ENCODE data around the gene UBL4B.

The UBL4B gene

DNA sequence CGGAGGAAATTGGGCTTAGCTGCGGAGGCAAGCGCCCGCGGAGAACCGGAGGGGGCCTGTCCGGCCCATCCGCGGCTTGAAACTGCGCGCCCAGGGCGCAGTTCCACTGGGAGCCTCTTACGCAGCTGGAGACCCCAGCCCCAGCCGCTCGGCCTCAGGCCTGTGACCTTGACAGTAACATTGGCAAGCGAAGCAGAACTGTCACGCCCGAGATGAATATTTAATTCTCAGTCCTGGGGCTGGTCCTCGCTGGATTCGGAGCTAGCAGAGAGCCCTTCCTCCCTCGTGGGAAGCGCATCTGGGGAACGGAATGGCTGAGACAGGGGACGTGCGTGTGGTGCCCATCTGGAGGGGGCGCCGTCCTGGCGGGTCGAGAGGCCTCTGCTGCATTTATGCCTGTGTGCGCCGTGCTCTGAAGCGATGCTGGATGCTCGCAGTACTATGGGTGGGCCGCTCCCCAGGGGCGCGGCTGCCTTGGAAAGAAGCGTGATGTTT, 39.0 kb downstream of the UBL4B start:
- no peak for DNase-seq (ENCODE audit: low read depth in 2 of 3, low spot score in 2 of 3)

GRCh38 chr1:110152133-110152785, 40.0 kb downstream of the UBL4B start:
- DNase-seq (ENCODE audit: low read depth in 2 of 3, low spot score in 2 of 3), result no peak

DNA sequence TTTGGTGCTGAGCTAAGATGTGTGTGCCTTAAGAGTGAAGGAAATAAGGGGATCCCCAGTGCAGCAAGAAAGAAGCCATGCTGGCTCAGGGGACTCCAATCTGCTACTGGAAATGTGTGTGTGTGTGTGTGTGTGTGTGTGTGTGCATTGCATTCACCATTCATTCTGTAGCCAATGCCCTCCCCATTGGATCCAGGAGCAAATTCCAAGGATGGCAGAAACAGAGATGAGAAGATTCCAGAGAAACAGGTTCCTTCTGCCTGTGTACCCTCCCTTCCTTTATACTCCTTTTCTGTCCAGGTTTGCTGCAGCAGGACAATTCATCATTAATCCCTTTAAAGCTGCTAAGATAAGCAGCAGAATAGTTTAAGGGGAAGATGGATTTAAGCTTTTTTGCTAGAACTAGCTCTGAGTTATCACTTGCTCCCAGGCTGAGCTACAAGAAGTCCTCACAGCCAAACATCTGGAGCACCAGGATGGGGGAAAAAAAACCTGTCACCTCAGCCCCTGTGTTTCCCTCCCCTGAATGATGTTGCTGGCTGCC, 41.2 kb downstream of the UBL4B start:
- no peak for DNase-seq (ENCODE audit: low read depth in 2 of 3, low spot score in 2 of 3)

DNA sequence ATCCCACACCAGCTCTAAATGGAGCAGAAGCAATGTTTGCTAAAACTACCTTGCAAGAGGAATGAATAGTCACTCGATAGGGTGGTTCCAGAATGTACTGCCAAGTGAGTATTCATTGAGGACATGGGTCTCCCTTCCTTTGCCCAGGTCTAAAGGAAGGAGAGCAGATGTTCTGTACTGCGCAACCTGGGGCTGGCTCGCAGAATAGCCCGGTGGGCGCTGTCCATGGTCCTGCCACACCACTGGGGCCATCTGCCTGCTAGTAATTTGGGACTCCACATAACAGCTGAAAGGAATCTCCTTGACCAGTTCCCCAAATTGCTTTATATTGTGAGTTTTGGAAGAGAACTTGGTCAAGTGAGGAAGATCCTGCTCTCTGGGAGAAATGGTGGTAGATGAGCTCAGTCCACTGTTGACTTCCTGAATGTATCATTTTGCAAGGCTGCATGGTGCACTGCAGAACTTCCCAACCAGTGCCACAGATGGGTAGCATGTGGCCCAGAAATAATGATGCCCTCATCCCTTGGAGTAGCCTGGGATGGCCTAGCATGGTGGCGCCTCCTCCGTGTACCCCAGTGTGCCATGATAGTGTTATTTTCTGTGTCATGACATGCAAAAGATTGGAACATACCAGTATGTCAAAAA, 43.8 kb downstream of the UBL4B start:
- DNase-seq (ENCODE audit: low read depth in 2 of 3, low spot score in 2 of 3), result peak in 1 of 3 experiments; percentile 20

DNA sequence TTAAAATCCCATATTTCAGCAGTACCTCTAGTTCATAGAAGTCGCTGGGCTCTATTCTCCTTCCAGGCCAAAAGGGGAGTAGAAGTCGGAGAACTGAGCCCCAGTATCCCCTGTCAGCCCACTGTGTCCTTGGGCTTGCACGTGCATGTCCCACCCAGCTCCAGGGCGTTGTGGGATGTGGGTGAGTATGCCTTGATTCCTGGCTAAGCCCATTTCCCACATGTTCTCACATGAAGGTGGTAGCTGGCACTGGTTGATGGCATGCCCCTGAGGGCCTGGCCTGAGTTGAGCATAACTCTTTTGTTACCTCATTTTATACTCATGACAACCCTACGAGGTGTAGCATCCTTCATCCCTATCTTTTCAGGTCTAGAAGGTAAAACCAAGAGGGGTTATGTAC, 46.0 kb downstream of the UBL4B start:
- no peak for DNase-seq (ENCODE audit: low read depth in 2 of 3, low spot score in 2 of 3)

GRCh38 chr1:110159168-110159567, 46.9 kb downstream of the UBL4B start:
- DNase-seq (ENCODE audit: low read depth in 2 of 3, low spot score in 2 of 3), result no peak

GRCh38 chr1:110160538-110161100, 48.4 kb downstream of the UBL4B start:
- no peak for DNase-seq (ENCODE audit: low read depth in 2 of 3, low spot score in 2 of 3)

- DNase-seq (ENCODE audit: low read depth in 2 of 3, low spot score in 2 of 3), result no peak
Measured at GRCh38 chr1:110161165-110161564, 48.9 kb downstream of the UBL4B start.

GRCh38 chr1:110161849-110162248, 49.6 kb downstream of the UBL4B start:
- no peak for DNase-seq (ENCODE audit: low read depth in 2 of 3, low spot score in 2 of 3)

Data from activated CD8-positive, alpha-beta memory T cell treated with anti-CD3 and anti-CD28 coated beads for 48 hours (primary cell).